Keratinocyte (primary cell): ENCODE measurements around the gene COL25A1. TPM values are rescaled to one million over a fixed set of nuclear protein-coding genes. Genes with fewer than 3 reads are reported as not detected.

Experiments used
- DNase-seq: peaks from one replicate; pipeline ENCODE4 v3.0.0-alpha.2; 2011; ENCODE audit warnings: low read depth, missing footprints, low spot score
- FAIRE-seq: peaks from 2 replicates; lab custom pipeline; 2011; peaks lifted over from hg19 to GRCh38; lab: Jason Lieb, UNC
- H2AFZ ChIP-seq: 2 replicates; pipeline ENCODE4 v1.6.0; 2012; ENCODE audit warnings: low read length, control low read depth, inconsistent platforms; ENCODE audit not compliant: control insufficient read depth
- H3K27ac ChIP-seq: 2 replicates; pipeline ENCODE4 v1.5.1; 2011; ENCODE audit warnings: low read length; ENCODE audit not compliant: control insufficient read depth, insufficient read depth
- H3K27me3 ChIP-seq: 3 replicates; pipeline ENCODE4 v1.6.0; 2011; ENCODE audit warnings: low read length; ENCODE audit not compliant: control insufficient read depth, insufficient read depth; ENCODE audit errors: extremely low read depth
- H3K36me3 ChIP-seq, 2 experiments: 2 replicates in 1 of 2; 3 replicates in 1 of 2; pipeline ENCODE4 v1.5.1; 2011; ENCODE audit warnings: low read length in 2 of 2, mild to moderate bottlenecking in 1 of 2; ENCODE audit not compliant: control insufficient read depth in 2 of 2, insufficient read depth in 2 of 2; ENCODE audit errors: extremely low read depth in 1 of 2
- H3K4me1 ChIP-seq: 3 replicates; pipeline ENCODE4 v1.5.1; 2011; ENCODE audit warnings: low read length; ENCODE audit not compliant: control insufficient read depth, insufficient read depth; ENCODE audit errors: extremely low read depth
- H3K4me2 ChIP-seq: 3 replicates; pipeline ENCODE4 v1.6.0; 2011; ENCODE audit warnings: low read depth, low read length; ENCODE audit not compliant: control insufficient read depth, insufficient read depth; ENCODE audit errors: extremely low read depth
- H3K4me3 ChIP-seq, 3 experiments: fragments of 200-600 bp in 1 of 3; sonication (generic) in 1 of 3; 2 replicates in 2 of 3; 3 replicates in 1 of 3; pipeline ENCODE4 v1.5.1; 2011 to 2016; ENCODE audit warnings: low read length in 3 of 3, mild to moderate bottlenecking in 3 of 3, control low read depth in 2 of 3, inconsistent platforms in 1 of 3, low read depth in 1 of 3, mixed read lengths in 1 of 3, mixed run types in 1 of 3, moderate library complexity in 1 of 3; ENCODE audit not compliant: control insufficient read depth in 2 of 3, insufficient read depth in 2 of 3; ENCODE audit errors: extremely low read depth in 1 of 3
- H3K79me2 ChIP-seq: 2 replicates; pipeline ENCODE4 v1.6.0; 2012; ENCODE audit warnings: low read length; ENCODE audit not compliant: control insufficient read depth, insufficient read depth
- H3K9ac ChIP-seq: 3 replicates; pipeline ENCODE4 v1.6.0; 2011; ENCODE audit warnings: low read length; ENCODE audit not compliant: control insufficient read depth, insufficient read depth; ENCODE audit errors: extremely low read depth
- H3K9me1 ChIP-seq: 3 replicates; pipeline ENCODE4 v1.6.0; 2011; ENCODE audit warnings: low read length; ENCODE audit not compliant: control insufficient read depth, insufficient read depth; ENCODE audit errors: extremely low read depth
- H3K9me3 ChIP-seq: 2 replicates; pipeline ENCODE4 v1.5.1; 2012; ENCODE audit warnings: low read depth, low read length; ENCODE audit not compliant: control insufficient read depth
- H4K20me1 ChIP-seq: 3 replicates; pipeline ENCODE4 v1.6.0; 2011; ENCODE audit warnings: low read length; ENCODE audit not compliant: control insufficient read depth, insufficient read depth; ENCODE audit errors: extremely low read depth
- EZH2 ChIP-seq: IDR thresholded peaks from one replicate; pipeline ENCODE4 v1.6.1; 2012; ENCODE audit warnings: inconsistent platforms, mild to moderate bottlenecking, low read length, moderate library complexity
- dilution Hi-C: fragments of 300-500 bp; cut with MboI; formaldehyde crosslinking; loops from one replicate; pipeline ENCODE4 v1.7.0; 2020; ENCODE audit warnings: low sequenced_read_pairs; ENCODE audit not compliant: extremely low pct_ligation_motif_present
- polyA plus RNA-seq, 5 experiments: library from polyadenylated mRNA; depleted of rRNA in 3 of 5; stranded (reverse) in 3 of 5; stranded (forward) in 1 of 5; unstranded in 1 of 5; fragments of >200 nt; gene quantifications; 1 replicate in 1 of 5; 2 replicates in 3 of 5; 3 replicates in 1 of 5; pipeline versions ENCODE4 v1.2.1 to v1.2.3, GENCODE V29; 2011 to 2012; ENCODE audit warnings: missing spikeins in 2 of 5, low read depth in 1 of 5, low replicate concordance in 1 of 5
- TF ChIP-seq, protein P1 (sequence below), 3 experiments: IDR thresholded peaks in 1 of 3; conservative IDR thresholded peaks in 1 of 3; optimal IDR thresholded peaks in 1 of 3; 2 replicates in 2 of 3; 3 replicates in 1 of 3; pipeline versions ENCODE3 to v1.5.1; 2011; ENCODE audit warnings: low read length in 3 of 3, mild to moderate bottlenecking in 3 of 3, moderate library complexity in 2 of 3, control low read depth in 1 of 3, inconsistent platforms in 1 of 3; ENCODE audit not compliant: insufficient read depth in 2 of 3; ENCODE audit errors: extremely low read depth in 1 of 3

The COL25A1 gene
- polyA plus RNA-seq, 1 donor (not counting 4 experiments of a cell fraction or from before 2014, with no cell fraction given): not detected

- H3K4me2 ChIP-seq: no peak overlapping the region
- TF ChIP-seq, protein P1, sequence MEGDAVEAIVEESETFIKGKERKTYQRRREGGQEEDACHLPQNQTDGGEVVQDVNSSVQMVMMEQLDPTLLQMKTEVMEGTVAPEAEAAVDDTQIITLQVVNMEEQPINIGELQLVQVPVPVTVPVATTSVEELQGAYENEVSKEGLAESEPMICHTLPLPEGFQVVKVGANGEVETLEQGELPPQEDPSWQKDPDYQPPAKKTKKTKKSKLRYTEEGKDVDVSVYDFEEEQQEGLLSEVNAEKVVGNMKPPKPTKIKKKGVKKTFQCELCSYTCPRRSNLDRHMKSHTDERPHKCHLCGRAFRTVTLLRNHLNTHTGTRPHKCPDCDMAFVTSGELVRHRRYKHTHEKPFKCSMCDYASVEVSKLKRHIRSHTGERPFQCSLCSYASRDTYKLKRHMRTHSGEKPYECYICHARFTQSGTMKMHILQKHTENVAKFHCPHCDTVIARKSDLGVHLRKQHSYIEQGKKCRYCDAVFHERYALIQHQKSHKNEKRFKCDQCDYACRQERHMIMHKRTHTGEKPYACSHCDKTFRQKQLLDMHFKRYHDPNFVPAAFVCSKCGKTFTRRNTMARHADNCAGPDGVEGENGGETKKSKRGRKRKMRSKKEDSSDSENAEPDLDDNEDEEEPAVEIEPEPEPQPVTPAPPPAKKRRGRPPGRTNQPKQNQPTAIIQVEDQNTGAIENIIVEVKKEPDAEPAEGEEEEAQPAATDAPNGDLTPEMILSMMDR (optimal IDR thresholded peaks at IDR 0.05 in 1 of 3, IDR thresholded peaks at IDR 0.05 in 1 of 3, conservative IDR thresholded peaks at IDR 0.05 in 1 of 3; ENCODE audit: extremely low read depth in 1 of 3, insufficient read depth in 2 of 3, low read length in 3 of 3): no peak
- no peak for TF ChIP-seq EZH2
- no peak for FAIRE-seq
- no peaks in the 10 kb centered on the region for H3K9me3 ChIP-seq
- H3K79me2 ChIP-seq: no peaks in the 10 kb centered on the region
- no peak overlapping the region for H3K27ac ChIP-seq
- no peaks in the 10 kb centered on the region for H3K9me1 ChIP-seq
- peaks cover 3% of the 10 kb centered on the region for H3K4me1 ChIP-seq
- no peak overlapping the region for H2AFZ ChIP-seq
- DNase-seq: no peak
- dilution Hi-C loops: no loop called here
- no peaks in the 10 kb centered on the region for H4K20me1 ChIP-seq
- no peak overlapping the region for H3K4me3 ChIP-seq
- no peak overlapping the region for H3K9ac ChIP-seq
- no peaks in the 10 kb centered on the region for H3K36me3 ChIP-seq
- H3K27me3 ChIP-seq: no peaks in the 10 kb centered on the region
These were observed 291.0 kb downstream of the COL25A1 start for GRCh38 chr4:109011241-109012026.

DNA sequence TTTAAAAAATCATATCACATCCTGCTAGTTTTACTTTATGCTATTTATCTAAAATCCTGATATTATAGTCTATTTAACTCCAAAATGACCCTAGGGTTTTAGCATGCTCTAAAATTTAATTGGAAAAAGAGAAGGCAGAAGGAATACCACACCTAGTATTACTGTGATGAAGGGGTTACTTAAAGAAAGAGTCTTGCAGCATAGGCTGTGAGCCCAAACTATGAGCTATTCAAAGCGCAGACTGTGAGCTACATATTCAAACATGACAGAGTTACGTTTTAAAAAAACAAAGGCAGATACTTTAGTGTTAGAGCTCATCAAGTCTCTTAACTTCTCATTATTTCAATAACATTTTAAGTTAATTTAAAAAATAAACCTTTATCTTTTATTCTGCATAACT lies 291.9 kb downstream of the COL25A1 start:
- Histone ChIP-seq H2AFZ (no peak overlapping the region), H3K4me3 (no peak overlapping the region), H3K36me3 (no peaks in the 10 kb centered on the region), H3K27ac (no peak overlapping the region), H4K20me1 (no peaks in the 10 kb centered on the region), H3K4me1 (peaks cover 3% of the 10 kb centered on the region), H3K9me3 (no peaks in the 10 kb centered on the region), H3K9ac (no peak overlapping the region), H3K4me2 (no peak overlapping the region), H3K27me3 (no peaks in the 10 kb centered on the region), H3K9me1 (no peaks in the 10 kb centered on the region), H3K79me2 (no peaks in the 10 kb centered on the region)
- FAIRE-seq (no peak), DNase-seq (no peak)
- no peak for TF ChIP-seq EZH2
- TF ChIP-seq, protein P1 (optimal IDR thresholded peaks at IDR 0.05 in 1 of 3, IDR thresholded peaks at IDR 0.05 in 1 of 3, conservative IDR thresholded peaks at IDR 0.05 in 1 of 3; ENCODE audit: extremely low read depth in 1 of 3, insufficient read depth in 2 of 3, low read length in 3 of 3): no peak
- dilution Hi-C loops: no loop called here
